GM12801 (cell line): ENCODE results near the gene ZNF316.

Experiments
- TF ChIP-seq, protein P1 (sequence below): IDR thresholded peaks from one replicate; pipeline ENCODE4 v1.5.1; 2011; ENCODE audit warnings: control low read depth; ENCODE audit not compliant: insufficient read length; ENCODE audit errors: extremely low read depth

ZNF316 gene

DNA sequence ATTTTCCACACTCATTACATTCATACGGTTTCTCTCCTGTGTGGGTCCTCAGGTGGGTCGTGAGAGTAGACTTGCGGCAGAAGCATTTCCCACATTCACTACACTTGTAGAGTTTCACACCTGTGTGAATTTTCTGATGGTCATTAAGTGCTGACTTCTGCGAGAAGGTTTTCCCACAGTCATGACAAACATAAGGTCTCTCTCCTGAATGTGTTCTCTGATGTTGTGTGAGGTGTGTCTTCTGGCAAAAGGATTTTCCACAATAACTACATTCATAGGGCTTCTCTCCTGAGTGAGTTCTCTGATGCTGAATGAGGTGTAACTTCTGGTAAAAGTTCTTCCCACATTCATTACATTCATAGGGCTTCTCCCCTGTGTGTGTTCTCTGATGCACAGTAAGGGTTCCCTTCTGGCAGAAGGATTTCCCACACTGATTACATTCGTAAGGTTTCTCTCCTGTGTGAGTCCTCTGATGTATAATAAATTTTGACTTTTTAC, 54.5 kb downstream of the ZNF316 start:
- TF ChIP-seq, protein P1, sequence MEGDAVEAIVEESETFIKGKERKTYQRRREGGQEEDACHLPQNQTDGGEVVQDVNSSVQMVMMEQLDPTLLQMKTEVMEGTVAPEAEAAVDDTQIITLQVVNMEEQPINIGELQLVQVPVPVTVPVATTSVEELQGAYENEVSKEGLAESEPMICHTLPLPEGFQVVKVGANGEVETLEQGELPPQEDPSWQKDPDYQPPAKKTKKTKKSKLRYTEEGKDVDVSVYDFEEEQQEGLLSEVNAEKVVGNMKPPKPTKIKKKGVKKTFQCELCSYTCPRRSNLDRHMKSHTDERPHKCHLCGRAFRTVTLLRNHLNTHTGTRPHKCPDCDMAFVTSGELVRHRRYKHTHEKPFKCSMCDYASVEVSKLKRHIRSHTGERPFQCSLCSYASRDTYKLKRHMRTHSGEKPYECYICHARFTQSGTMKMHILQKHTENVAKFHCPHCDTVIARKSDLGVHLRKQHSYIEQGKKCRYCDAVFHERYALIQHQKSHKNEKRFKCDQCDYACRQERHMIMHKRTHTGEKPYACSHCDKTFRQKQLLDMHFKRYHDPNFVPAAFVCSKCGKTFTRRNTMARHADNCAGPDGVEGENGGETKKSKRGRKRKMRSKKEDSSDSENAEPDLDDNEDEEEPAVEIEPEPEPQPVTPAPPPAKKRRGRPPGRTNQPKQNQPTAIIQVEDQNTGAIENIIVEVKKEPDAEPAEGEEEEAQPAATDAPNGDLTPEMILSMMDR = no peak

DNA sequence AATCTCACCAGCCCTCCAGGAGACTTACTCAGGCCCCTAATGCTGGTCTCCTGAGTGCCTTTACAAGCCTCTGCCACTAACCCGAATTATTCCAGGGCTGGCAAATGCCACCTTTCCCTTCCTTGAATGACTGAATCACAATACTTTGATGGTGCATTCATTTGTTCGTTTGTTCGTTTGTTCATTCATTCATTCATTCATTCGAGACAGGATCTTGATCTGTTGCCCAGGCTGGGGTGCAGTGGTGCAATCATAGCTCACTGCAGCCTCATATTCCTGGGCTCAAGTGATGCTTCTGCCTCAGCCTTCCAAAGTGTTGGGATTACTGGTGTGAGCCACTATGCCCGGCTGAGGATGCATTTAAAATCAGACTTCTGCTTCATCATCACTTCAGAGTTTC, 63.7 kb downstream of the ZNF316 start:
- TF ChIP-seq, protein P1 = no peak

DNA sequence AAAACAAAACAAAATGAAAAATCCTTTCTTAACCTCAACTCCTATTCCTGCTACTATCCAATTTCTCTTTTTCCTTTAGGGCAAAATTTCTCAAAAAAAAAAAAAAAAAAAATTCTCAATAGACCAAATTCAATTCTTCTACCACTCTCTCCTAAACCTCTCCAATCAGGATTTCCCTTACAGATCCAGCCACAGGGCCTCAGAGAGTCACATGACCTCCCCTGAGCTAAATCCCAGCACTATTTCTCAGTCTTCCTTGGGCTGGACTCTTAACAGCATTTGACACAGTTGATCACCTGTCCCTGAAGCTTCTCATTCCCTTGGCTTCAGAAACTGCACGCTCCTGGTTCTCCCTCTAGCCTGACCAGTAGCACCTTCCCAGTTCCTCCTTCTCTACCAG, 64.7 kb downstream of the ZNF316 start:
- TF ChIP-seq, protein P1 = no peak
